ENCODE data around the gene TRPM6. TPM values are rescaled to one million over a fixed set of nuclear protein-coding genes. Genes with fewer than 3 reads are reported as not detected.

TRPM6 gene
- total and polyA plus RNA-seq, 2 donors from 2014 or later = 1.3 to 2.0 TPM

DNA sequence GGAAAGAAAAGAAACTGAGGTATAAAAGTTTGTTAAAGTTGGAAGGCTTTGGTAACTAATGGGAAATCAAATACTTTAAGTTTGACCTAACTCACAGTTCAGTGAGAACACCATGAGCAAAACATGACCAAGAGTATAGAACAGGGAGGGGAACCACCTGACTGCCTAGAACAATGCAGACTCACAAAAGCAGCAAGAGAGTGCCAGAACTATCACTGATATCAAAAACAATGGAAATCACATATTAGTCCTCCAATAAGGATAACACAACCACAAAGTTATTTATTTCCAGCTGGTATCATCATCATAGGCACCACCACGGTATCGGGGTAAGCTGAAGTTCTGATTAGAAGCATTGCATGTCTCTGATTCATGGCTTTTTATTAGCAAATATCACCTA, 77.5 kb downstream of the TRPM6 start:
- Histone ChIP-seq H3K9me3 (ENCODE audit: control insufficient read depth in 2 of 3, insufficient read depth in 1 of 3, low read length in 3 of 3) (no peaks in the 10 kb centered on the region), H3K9ac (ENCODE audit: low read length in 3 of 3) (no peak overlapping the region), H3K27me3 (ENCODE audit: control insufficient read depth, insufficient read depth, low read length) (no peaks in the 10 kb centered on the region), H3K27ac (ENCODE audit: low read depth in 2 of 2, low read length in 2 of 2) (no peak overlapping the region), H3K36me3 (ENCODE audit: control insufficient read depth in 2 of 3, insufficient read depth in 3 of 3, low read length in 3 of 3) (no peaks in the 10 kb centered on the region), H3K4me3 (ENCODE audit: low read length in 3 of 3) (no peak overlapping the region), H3K4me1 (ENCODE audit: control insufficient read depth in 2 of 3, insufficient read depth in 2 of 3, low read depth in 1 of 3, low read length in 3 of 3) (no peaks in the 10 kb centered on the region)
- FAIRE-seq = no peak
- no peak for TF ChIP-seq CTCF (IDR thresholded peaks at IDR 0.05; ENCODE audit: borderline replicate concordance, extremely low read depth, insufficient read depth)
- intact Hi-C loops (cut with DNase I) = no loop called here
- no peak for DNase-seq

DNA sequence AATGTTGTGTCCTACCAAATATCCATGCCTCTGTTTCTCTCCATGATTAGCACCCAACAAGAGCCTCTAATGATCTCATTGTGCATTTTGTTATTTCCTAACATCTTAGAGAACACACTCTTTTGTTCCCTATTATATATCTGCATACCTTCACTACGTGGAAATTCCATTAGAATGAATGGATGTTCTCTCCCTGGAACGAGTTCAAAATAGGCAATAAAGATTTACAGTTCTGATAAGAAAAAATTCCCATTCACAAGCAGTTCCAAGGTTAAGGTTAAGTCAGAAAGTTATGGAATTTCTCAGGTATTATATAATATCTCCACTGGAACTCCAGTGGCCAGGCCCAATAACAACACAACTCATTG, 83.7 kb downstream of the TRPM6 start:
- no peak for TF ChIP-seq CTCF (IDR thresholded peaks at IDR 0.05; ENCODE audit: borderline replicate concordance, extremely low read depth, insufficient read depth)
- Histone ChIP-seq H3K9me3 (ENCODE audit: control insufficient read depth in 2 of 3, insufficient read depth in 1 of 3, low read length in 3 of 3) (no peaks in the 10 kb centered on the region), H3K36me3 (ENCODE audit: control insufficient read depth in 2 of 3, insufficient read depth in 3 of 3, low read length in 3 of 3) (no peaks in the 10 kb centered on the region), H3K27me3 (ENCODE audit: control insufficient read depth, insufficient read depth, low read length) (no peaks in the 10 kb centered on the region), H3K4me1 (ENCODE audit: control insufficient read depth in 2 of 3, insufficient read depth in 2 of 3, low read depth in 1 of 3, low read length in 3 of 3) (no peaks in the 10 kb centered on the region), H3K27ac (ENCODE audit: low read depth in 2 of 2, low read length in 2 of 2) (no peak overlapping the region), H3K9ac (ENCODE audit: low read length in 3 of 3) (no peak overlapping the region), H3K4me3 (ENCODE audit: low read length in 3 of 3) (no peak overlapping the region)
- FAIRE-seq (no peak), DNase-seq (no peak)
- intact Hi-C loops (cut with DNase I) = no loop called here

GRCh38 chr9:74803376-74804017, 84.2 kb downstream of the TRPM6 start:
- Histone ChIP-seq H3K9me3 (ENCODE audit: control insufficient read depth in 2 of 3, insufficient read depth in 1 of 3, low read length in 3 of 3) (no peaks in the 10 kb centered on the region), H3K9ac (ENCODE audit: low read length in 3 of 3) (no peak overlapping the region), H3K27me3 (ENCODE audit: control insufficient read depth, insufficient read depth, low read length) (no peaks in the 10 kb centered on the region), H3K4me3 (ENCODE audit: low read length in 3 of 3) (no peak overlapping the region), H3K27ac (ENCODE audit: low read depth in 2 of 2, low read length in 2 of 2) (no peak overlapping the region), H3K36me3 (ENCODE audit: control insufficient read depth in 2 of 3, insufficient read depth in 3 of 3, low read length in 3 of 3) (no peaks in the 10 kb centered on the region), H3K4me1 (ENCODE audit: control insufficient read depth in 2 of 3, insufficient read depth in 2 of 3, low read depth in 1 of 3, low read length in 3 of 3) (no peaks in the 10 kb centered on the region)
- intact Hi-C loops (cut with DNase I) = no loop called here
- TF ChIP-seq CTCF (IDR thresholded peaks at IDR 0.05; ENCODE audit: borderline replicate concordance, extremely low read depth, insufficient read depth) = no peak
- FAIRE-seq (no peak), DNase-seq (peak in 2 of 5 donors; percentile 20 to 28)

DNA sequence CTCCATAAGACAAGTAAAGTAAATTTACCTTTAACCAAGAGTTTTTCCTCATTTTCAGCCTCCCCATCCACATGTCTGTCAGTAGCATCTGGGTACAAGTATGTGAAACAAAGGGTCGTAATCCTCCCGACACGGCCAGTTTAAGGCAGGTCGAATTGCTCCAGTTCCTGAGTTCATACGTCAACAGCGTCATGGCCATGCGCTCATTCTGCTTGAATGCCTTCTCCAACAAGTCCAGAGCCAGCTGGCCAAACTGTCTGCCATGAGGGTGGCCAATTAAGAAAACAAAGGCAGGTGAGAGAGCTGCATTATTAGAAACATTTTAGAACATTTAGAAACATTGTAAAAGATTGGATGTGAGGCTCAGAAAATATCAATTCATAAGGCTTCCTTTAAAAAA, 87.5 kb downstream of the TRPM6 start:
- DNase-seq (peak in 3 of 5 donors; percentile 13 to 40 (median 35)), FAIRE-seq (no peak)
- H3K9ac ChIP-seq (ENCODE audit: low read length in 3 of 3) = no peak overlapping the region
- H3K4me3 ChIP-seq (ENCODE audit: low read length in 3 of 3) = no peak overlapping the region
- H3K36me3 ChIP-seq (ENCODE audit: control insufficient read depth in 2 of 3, insufficient read depth in 3 of 3, low read length in 3 of 3) = no peaks in the 10 kb centered on the region
- no peaks in the 10 kb centered on the region for H3K27me3 ChIP-seq (ENCODE audit: control insufficient read depth, insufficient read depth, low read length)
- H3K27ac ChIP-seq (ENCODE audit: low read depth in 2 of 2, low read length in 2 of 2) = no peak overlapping the region
- H3K9me3 ChIP-seq (ENCODE audit: control insufficient read depth in 2 of 3, insufficient read depth in 1 of 3, low read length in 3 of 3) = no peaks in the 10 kb centered on the region
- no peaks in the 10 kb centered on the region for H3K4me1 ChIP-seq (ENCODE audit: control insufficient read depth in 2 of 3, insufficient read depth in 2 of 3, low read depth in 1 of 3, low read length in 3 of 3)
- TF ChIP-seq CTCF (IDR thresholded peaks at IDR 0.05; ENCODE audit: borderline replicate concordance, extremely low read depth, insufficient read depth) = no peak
- intact Hi-C loops (cut with DNase I) = no loop called here
